Uterus (tissue), 4 donors: ENCODE results near the gene JAZF1. TPM values are rescaled to one million over a fixed set of nuclear protein-coding genes. Genes with fewer than 3 reads are reported as not detected.

Experiments used
- DNase-seq, 2 donors: peaks; one replicate each; pipeline ENCODE4 v3.0.0-alpha.2; 2019 to 2020
- H3K27ac ChIP-seq, 2 donors: fragments of 200-600 bp; sonication (generic); 1 replicate in 1 of 2; 2 replicates in 1 of 2; pipeline ENCODE4 v1.5.1; 2016 to 2018
- H3K27me3 ChIP-seq, 2 donors: fragments of 200-600 bp; sonication (generic); one replicate each; pipeline ENCODE4 v1.5.1; 2018 to 2019; ENCODE audit warnings: control low read depth in 1 of 2
- H3K36me3 ChIP-seq, 2 donors: fragments of 200-600 bp; sonication (generic); one replicate each; pipeline ENCODE4 v1.5.1; 2019; ENCODE audit warnings: control low read depth in 1 of 2
- H3K4me1 ChIP-seq, 2 donors: fragments of 200-600 bp; sonication (generic); one replicate each; pipeline ENCODE4 v1.5.1; 2018 to 2019; ENCODE audit warnings: control low read depth in 1 of 2
- H3K4me3 ChIP-seq, 2 donors: fragments of 200-600 bp; sonication (generic); 1 replicate in 1 of 2; 2 replicates in 1 of 2; pipeline ENCODE4 v1.5.1; 2018 to 2019; ENCODE audit warnings: mild to moderate bottlenecking in 1 of 2
- H3K9me3 ChIP-seq, 2 donors: fragments of 200-600 bp; sonication (generic); one replicate each; pipeline ENCODE4 v1.5.1; 2019; ENCODE audit warnings: control low read depth in 1 of 2
- CTCF ChIP-seq, 4 experiments: fragments of 200-600 bp in 2 of 4; fragments of 450-650 bp in 2 of 4; sonication (generic) in 2 of 4; IDR thresholded peaks; one replicate each; pipeline ENCODE4 v1.5.1; 2016 to 2019; ENCODE audit warnings: antibody characterized with exemption in 4 of 4, mild to moderate bottlenecking in 2 of 4, moderate library complexity in 1 of 4
- POLR2A ChIP-seq, 2 donors: fragments of 450-650 bp; IDR thresholded peaks; one replicate each; pipeline ENCODE4 v1.6.1; 2016; ENCODE audit warnings: antibody characterized with exemption in 2 of 2, mild to moderate bottlenecking in 1 of 2, moderate library complexity in 1 of 2
- intact Hi-C: fragments of 100-400 bp; cut with DNase I; formaldehyde crosslinking; loops from one replicate; pipeline ENCODE4 v1.15.1; 2023; ENCODE audit warnings: low total_unique reads
- total RNA-seq, 4 donors: library from RNA; depleted of rRNA in 3 of 4; stranded (reverse); fragments of >200 nt in 3 of 4; gene quantifications; one replicate each; pipeline versions ENCODE4 v1.1.0 to v1.2.4, GENCODE V29; 2014 to 2023
- donor health status: DM: yes; HTN: yes; CAD: no.

Gene JAZF1
- total RNA-seq, 4 donors from 2014 or later = 27.6 to 58.5 (median 34.4) TPM

- no peaks in the 10 kb centered on the region for H3K4me1 ChIP-seq
Observed at GRCh38 chr7:28192786-28193585, 12.4 kb upstream of the JAZF1 start.

DNA sequence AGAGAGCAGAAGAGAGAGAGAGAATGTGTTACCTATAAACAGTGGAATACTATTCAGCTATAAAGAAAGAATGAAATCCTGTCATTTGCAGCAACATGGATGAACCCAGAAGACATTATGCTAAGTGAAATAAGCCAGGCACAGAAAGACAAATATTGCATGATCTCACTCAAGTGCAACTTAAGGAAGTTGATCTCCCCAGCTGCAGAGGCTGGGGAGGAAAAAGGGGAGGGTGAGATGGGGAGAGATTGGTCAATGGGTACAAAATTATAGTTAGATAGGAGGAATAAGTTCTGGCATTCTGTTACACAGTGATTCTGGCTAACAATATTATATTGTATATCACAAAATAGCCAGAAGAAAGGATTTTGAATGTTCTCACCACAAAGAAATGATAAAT lies 11.2 kb upstream of the JAZF1 start:
- TF ChIP-seq CTCF (IDR thresholded peaks at IDR 0.05) (no peak), POLR2A (IDR thresholded peaks at IDR 0.05) (no peak)
- no peak overlapping the region for H3K27ac ChIP-seq
- no peaks in the 10 kb centered on the region for H3K36me3 ChIP-seq
- no peaks in the 10 kb centered on the region for H3K27me3 ChIP-seq
- no peaks in the 10 kb centered on the region for H3K9me3 ChIP-seq
- no peaks in the 10 kb centered on the region for H3K4me1 ChIP-seq
- DNase-seq = no peak
- no peak overlapping the region for H3K4me3 ChIP-seq
- intact Hi-C loops = no loop called here

More at GRCh38 chr7:28192786-28193585, 12.4 kb upstream of the JAZF1 start:
- Histone ChIP-seq H3K36me3 (no peaks in the 10 kb centered on the region), H3K27me3 (no peaks in the 10 kb centered on the region), H3K4me3 (no peak overlapping the region), H3K27ac (no peak overlapping the region), H3K9me3 (no peaks in the 10 kb centered on the region)
- DNase-seq = no peak
- no peak for TF ChIP-seq CTCF (IDR thresholded peaks at IDR 0.05)
- no peak for TF ChIP-seq POLR2A (IDR thresholded peaks at IDR 0.05)
- intact Hi-C loops = no loop called here

- H3K9me3 ChIP-seq = no peaks in the 10 kb centered on the region
- intact Hi-C loops = no loop called here
- H3K27me3 ChIP-seq = no peaks in the 10 kb centered on the region
- no peaks in the 10 kb centered on the region for H3K4me1 ChIP-seq
- DNase-seq = no peak
- no peak overlapping the region for H3K4me3 ChIP-seq
- H3K27ac ChIP-seq = no peak overlapping the region
- H3K36me3 ChIP-seq = no peaks in the 10 kb centered on the region
- TF ChIP-seq POLR2A (IDR thresholded peaks at IDR 0.05) (no peak), CTCF (IDR thresholded peaks at IDR 0.05) (no peak)
Observed at GRCh38 chr7:28191184-28191583, 10.6 kb upstream of the JAZF1 start.

- Histone ChIP-seq H3K4me1 (no peaks in the 10 kb centered on the region), H3K27me3 (no peaks in the 10 kb centered on the region), H3K36me3 (no peaks in the 10 kb centered on the region), H3K27ac (no peak overlapping the region), H3K9me3 (no peaks in the 10 kb centered on the region), H3K4me3 (no peak overlapping the region)
- TF ChIP-seq CTCF (IDR thresholded peaks at IDR 0.05) (no peak), POLR2A (IDR thresholded peaks at IDR 0.05) (no peak)
- peak; percentile 25 to 32 for DNase-seq
- intact Hi-C loops = no loop called here
Observed at GRCh38 chr7:28190077-28190710, 9.6 kb upstream of the JAZF1 start.

DNA sequence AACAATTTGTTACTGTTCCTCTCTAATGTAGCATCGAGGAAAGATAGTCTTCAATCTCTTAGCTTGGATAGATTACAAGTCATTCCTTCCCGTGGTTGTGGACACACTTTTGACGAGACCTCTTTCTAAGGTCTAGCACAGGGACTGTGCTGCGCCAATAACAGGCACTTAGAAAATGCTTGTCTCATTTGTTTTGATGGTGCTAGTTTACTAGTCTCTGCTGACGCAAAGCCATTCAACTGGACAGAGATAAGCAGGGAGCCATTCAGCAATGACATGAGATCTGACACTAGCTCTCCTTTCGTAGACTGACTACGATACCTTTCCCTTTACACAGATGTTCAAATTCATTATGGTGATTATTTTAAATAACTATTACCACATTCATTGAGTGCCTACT lies 6.4 kb upstream of the JAZF1 start:
- DNase-seq = no peak
- intact Hi-C loops = no loop called here
- TF ChIP-seq CTCF (IDR thresholded peaks at IDR 0.05) (no peak), POLR2A (IDR thresholded peaks at IDR 0.05) (no peak)
- no peaks in the 10 kb centered on the region for H3K27me3 ChIP-seq
- H3K36me3 ChIP-seq = no peaks in the 10 kb centered on the region
- no peak overlapping the region for H3K4me3 ChIP-seq
- no peaks in the 10 kb centered on the region for H3K4me1 ChIP-seq
- no peaks in the 10 kb centered on the region for H3K9me3 ChIP-seq
- H3K27ac ChIP-seq = no peak overlapping the region
